ENCODE results near the gene NAV2.

- TF ChIP-seq CTCF (IDR thresholded peaks at IDR 0.05): no peak
- no peak for TF ChIP-seq POLR2A (IDR thresholded peaks at IDR 0.05)
- TF ChIP-seq EP300 (IDR thresholded peaks at IDR 0.05): no peak
Measured at GRCh38 chr11:19842505-19842904, 129.9 kb downstream of the NAV2 start.
